ENCODE data around the gene TNPO1. TPM values are rescaled to one million over a fixed set of nuclear protein-coding genes. Genes with fewer than 3 reads are reported as not detected.

Gene TNPO1
- total RNA-seq, 1 experiment from 2014 or later, result 303 TPM

DNA sequence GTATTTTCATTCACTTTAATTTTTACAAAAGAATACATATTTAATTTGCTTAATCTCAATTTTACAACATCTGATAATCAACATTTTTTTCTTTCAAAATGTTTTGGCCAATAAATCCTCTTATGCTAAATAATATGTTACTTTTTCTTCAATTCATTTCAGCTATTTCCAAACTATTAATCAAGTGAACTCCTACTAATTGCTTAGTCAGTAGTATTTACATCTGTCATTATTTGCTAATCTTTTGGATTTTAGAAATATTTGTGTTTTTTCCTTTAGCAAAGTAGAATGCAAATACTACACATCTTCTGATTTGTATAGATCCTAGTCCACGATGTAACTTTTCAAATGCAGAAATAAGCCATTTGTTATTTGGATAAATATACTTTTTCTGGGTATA is 1.6 kb upstream of the TNPO1 start:
- in situ Hi-C loops (cut with HindIII; ENCODE audit: low pct_unique_long_range_greater_than_20kb, low sequenced_read_pairs), result no loop called here
- no peak for DNase-seq (ENCODE audit: low read depth, low spot score)

DNA sequence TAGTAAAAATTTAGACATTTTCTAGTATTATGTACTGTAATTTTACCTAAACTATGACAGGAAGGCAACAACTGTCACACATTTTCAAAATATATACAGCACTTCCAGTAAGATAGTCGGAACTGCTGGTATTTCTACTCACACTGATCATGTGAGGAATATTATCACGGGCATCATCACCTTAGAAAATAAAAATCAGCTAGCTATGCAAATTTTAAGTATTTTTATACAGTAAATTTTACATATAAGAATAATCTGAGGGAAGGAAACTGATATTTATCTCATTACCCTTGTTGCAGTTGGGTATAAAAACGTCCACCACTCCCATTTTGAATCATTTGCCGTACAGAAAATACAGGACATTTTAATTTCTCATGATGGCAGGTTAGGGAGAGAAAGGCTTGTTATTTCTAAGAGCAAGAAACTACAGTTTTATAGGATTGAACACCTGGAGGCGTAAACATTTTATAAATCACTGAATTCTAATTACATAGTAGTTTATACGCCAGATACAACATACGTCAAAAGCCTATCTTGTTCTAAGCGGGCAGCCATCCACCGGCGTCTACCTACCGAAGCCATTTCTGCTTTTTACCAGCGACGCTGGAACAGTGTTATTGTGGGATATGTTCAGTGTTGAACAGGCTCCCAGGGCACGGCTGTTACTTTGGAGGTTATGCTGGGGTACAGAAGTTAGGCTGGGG is 729 bp upstream of the TNPO1 start:
- peak; percentile 9 for DNase-seq (ENCODE audit: low read depth, low spot score)
- in situ Hi-C loops (cut with HindIII; ENCODE audit: low pct_unique_long_range_greater_than_20kb, low sequenced_read_pairs), result no loop called here

DNA sequence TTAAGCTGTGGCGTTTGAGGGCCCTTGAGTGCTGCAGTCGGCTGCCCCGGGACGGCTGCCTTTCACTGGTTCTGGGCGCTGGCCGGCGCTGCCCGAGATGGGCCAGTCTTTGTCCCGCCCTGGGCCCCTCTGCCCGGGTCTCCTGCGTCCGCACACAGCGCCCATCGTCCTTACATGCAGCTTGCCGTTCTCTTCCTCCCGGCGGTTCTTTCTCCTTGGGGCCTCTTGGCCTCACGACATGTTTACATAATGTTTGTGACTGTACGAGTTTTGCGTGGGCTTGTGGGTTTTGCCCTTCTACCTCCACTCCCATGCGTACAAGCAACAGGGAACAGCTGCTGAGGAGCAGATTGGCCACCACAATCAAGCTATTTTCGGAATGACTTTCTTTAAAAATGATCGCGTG is 618 bp downstream of the TNPO1 start:
- peak; percentile 40 for DNase-seq (ENCODE audit: low read depth, low spot score)
- in situ Hi-C loops (cut with HindIII; ENCODE audit: low pct_unique_long_range_greater_than_20kb, low sequenced_read_pairs), result no loop called here

DNA sequence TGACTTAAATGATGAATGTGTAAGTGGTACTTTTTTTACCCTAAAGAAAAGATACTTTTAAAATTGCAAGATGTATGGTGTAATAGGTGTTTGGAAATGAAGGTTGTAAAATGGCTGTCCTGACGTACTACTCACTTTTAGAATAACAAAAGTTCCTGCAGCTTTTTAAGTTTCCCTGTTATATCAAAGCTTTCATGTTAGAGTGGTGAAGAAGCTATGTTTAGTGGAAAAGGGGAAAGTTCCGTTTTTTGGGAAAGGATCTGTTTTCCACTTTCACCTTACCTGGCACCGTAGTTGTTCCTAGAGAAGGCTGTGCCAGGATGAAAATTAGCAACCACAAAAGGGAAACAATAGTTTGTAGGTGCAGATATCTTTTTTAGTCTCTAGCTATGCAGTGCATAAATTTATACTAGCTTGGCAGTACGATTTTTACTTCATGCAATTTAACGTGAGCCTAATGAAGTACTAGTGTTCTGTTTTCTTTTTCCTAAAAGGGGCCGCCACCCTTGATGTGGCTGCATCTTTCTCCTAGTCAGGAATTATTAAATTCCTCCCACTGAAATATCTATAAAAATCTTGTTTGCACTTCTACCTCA is 1.3 kb downstream of the TNPO1 start:
- DNase-seq (ENCODE audit: low read depth, low spot score), result no peak
- in situ Hi-C loops (cut with HindIII; ENCODE audit: low pct_unique_long_range_greater_than_20kb, low sequenced_read_pairs), result no loop called here

DNA sequence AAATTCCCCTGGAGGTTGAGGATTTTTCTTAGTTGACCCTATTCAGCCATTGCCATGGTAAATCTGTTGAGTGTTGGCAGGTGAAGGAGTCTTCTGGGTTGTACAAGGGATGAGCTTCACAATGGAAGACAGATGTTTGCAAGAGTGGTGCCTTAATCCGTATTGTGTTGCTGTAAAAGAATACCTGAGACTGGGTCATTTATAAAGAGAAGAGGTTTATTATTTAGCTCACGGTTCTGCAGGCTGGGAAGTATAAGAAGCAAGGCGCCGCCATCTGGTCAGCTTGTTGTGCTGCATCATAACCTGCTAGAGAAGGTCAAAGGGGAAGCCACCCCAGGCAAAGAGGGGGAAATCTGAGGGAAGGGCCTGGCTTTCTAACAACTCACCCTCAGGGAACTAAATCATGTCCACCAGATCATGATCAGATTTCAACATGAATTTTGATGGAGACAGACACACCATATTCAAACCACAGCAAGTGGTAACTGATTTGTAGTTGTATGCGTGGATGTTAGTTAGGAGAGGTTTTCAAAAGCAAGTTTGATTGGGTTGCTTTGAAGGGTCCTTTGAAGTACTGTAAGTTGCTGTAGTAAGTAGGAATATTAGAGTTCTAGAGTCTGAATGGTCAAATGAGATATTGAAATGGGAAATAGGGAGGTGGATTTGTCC is 2.5 kb downstream of the TNPO1 start:
- in situ Hi-C loops (cut with HindIII; ENCODE audit: low pct_unique_long_range_greater_than_20kb, low sequenced_read_pairs), result no loop called here
- DNase-seq (ENCODE audit: low read depth, low spot score), result peak; percentile 81

DNA sequence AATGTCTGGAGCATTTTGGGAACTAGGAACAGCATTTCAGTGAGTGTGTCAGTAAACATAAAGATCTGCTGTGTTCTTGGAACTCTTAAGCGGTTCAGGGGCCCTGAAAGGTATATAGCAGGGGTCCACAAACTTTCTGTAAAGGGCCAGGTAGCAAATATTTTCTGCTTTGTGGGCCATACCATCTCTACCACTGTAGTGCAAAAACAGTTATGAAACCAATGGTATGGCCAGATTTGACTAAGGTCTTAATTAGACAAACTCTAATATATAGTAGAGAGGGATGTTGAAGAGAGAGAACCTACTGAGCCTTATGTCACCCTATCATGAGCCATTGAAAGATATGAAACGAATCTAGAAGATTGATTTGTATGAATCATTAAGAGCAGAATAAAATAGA is 5.3 kb downstream of the TNPO1 start:
- peak; percentile 25 for DNase-seq (ENCODE audit: low read depth, low spot score)
- in situ Hi-C loops (cut with HindIII; ENCODE audit: low pct_unique_long_range_greater_than_20kb, low sequenced_read_pairs), result no loop called here

DNA sequence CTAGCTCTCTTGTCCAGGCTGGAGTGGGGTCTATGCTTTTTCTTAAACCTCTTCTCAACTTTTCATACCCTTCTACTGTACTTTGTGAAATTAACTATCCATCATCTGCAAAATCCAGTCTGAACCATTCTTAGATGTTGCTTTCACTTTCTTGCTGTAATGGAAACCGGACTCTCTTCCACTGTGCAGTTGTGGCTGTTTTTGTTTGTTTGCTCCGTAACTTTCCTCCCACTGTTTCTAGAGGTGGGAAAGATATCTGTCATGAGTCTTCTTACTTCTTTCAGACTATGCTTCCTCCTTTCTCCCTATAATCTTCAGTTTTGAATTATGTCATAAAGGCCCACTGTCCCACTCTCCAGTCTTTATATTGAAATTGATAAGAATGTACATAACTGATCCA is 6.5 kb downstream of the TNPO1 start:
- DNase-seq (ENCODE audit: low read depth, low spot score), result peak; percentile 12
- in situ Hi-C loops (cut with HindIII; ENCODE audit: low pct_unique_long_range_greater_than_20kb, low sequenced_read_pairs), result no loop called here

DNA sequence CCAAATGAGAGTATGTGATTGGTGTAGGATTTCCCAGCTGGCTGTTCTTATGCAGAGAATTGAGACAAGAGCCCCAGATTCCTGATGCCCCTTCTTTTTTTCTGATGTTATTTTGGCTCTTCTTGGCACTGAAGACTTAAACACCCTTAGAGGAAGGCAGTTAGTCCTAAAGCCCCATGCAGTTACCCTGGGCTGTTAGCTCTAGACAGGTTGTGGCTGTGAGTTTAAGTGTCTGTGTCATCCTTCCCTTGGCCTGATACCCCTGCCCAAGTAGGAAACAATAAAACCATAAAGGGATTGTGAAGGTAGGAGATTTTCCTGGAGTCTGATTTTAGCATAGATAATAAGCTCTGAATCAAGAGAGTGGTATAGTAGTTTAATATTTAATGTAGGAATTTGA is 13.2 kb downstream of the TNPO1 start:
- DNase-seq (ENCODE audit: low read depth, low spot score), result no peak
- in situ Hi-C loops (cut with HindIII; ENCODE audit: low pct_unique_long_range_greater_than_20kb, low sequenced_read_pairs), result no loop called here

DNA sequence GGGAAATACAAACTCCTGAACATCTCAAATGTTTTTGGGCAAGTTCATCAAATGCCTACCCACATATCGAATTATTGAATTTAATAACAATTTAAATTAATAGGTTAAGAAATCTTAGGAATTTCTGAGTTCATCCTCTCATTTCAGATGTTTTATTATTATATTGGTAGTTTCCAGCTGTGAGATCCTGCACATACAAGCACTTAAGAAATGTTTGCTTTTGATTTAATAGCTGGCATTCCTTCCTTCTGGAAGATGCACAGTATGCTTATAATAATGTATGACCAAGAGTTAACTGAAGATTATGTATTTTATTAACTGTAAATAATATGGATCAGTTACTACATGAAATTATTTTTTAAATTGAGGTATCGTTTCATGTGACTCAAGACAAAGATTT is 13.9 kb downstream of the TNPO1 start:
- in situ Hi-C loops (cut with HindIII; ENCODE audit: low pct_unique_long_range_greater_than_20kb, low sequenced_read_pairs), result no loop called here

DNA sequence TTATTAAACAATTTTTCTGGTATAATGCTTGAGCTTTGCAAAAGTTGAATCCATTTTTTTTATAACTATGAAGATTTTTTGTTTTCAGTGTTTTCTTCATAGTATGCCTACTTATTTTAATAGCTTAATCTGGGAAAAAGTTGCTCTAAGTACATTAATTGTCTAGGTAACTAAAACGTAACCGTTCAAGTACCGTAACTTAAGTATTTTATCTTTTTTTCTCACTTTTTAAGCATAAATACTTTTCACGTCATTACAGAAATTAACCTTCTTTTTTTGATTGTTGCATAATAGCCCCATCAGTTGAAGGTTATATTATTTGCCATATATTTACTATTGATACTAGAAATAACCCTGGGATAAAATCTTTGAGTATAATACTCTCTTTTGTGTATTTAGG is 15.2 kb downstream of the TNPO1 start:
- no peak for DNase-seq (ENCODE audit: low read depth, low spot score)
- in situ Hi-C loops (cut with HindIII; ENCODE audit: low pct_unique_long_range_greater_than_20kb, low sequenced_read_pairs), result no loop called here

More for the DNA sequence above, 13.9 kb downstream of the TNPO1 start:
- DNase-seq (ENCODE audit: low read depth, low spot score), result no peak

DNA sequence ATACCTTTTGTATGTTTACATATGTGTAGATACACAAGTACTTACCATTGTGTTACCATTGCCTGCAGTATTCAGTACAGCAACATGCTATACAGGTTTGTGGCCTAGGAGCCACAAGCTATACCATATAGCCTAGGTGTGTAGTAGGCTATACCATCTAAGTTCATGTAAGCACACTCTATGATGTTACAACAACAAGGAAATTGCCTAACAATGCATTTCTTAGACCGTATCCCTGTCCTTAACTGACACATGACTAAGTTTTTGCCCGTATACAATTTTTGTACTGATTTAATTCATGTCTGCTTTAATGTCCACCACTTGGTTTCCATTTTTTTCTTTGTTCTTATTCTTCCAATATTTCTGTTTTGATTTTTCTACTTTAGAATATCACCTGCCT is 18.5 kb downstream of the TNPO1 start:
- no peak for DNase-seq (ENCODE audit: low read depth, low spot score)
- in situ Hi-C loops (cut with HindIII; ENCODE audit: low pct_unique_long_range_greater_than_20kb, low sequenced_read_pairs), result no loop called here

DNA sequence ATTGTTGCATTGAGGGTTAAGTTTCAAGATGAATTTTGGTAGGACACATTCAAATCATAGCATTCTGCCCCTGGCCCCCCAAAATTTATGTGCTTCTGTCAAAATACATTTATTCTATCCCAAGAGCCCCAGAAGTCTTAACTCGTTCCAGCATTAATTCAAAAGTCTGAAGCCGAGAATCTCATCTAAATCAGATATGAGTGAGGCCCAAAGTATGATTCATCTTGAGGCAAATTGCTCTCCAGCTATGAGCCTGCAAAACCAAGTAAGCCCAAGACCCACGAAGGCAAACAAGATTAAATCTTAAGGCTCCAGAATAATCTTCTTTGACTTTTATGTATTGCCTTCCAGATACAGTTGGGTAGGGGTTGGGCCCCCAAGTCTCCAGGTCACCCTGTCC is 19.2 kb downstream of the TNPO1 start:
- DNase-seq (ENCODE audit: low read depth, low spot score), result no peak
- in situ Hi-C loops (cut with HindIII; ENCODE audit: low pct_unique_long_range_greater_than_20kb, low sequenced_read_pairs), result no loop called here

DNA sequence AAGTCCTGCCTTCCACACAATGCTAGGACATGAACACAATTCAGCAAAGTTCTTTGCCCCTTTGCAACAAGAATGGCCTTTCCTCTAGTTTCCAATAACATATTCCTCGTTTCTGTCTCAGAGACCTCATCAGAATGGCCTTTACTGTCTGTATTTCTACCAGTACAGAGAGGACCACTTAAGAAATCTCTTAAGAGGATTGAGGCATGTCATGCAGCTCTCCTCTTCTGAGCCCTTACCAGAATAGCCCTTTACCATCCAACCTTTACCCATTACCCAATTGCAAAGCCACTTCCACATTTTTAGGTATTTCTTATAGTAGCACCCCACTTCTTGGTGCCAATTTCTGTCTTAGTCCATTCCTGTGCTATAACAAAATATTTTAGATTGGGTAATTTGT is 20.3 kb downstream of the TNPO1 start:
- in situ Hi-C loops (cut with HindIII; ENCODE audit: low pct_unique_long_range_greater_than_20kb, low sequenced_read_pairs), result no loop called here
- DNase-seq (ENCODE audit: low read depth, low spot score), result no peak

DNA sequence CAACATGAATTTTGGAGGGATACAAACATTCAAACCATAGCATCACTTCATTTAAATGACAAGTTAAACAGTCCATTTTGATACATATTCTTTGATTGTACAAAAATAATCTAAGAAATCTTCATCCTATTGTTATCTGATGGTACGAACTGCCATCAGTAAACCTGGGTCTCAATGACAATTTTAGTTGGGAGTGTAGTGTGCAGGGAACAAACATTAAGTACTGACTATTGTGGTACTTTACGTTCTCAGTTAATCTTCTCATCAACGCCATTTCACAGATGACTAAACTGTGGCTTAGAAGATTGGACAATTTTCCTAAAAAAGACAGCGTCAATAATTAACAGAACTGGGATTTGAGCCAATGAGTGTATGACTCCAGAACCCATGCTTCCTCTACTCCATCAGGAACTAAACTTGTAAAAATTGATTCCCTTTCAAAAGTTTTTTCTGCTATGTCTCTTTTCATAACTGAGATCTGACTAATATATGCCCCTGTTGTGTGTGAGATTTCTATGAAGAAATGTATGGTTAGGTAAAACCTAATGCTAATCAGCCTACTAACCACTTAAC is 21.1 kb downstream of the TNPO1 start:
- no peak for DNase-seq (ENCODE audit: low read depth, low spot score)
- in situ Hi-C loops (cut with HindIII; ENCODE audit: low pct_unique_long_range_greater_than_20kb, low sequenced_read_pairs), result no loop called here

DNA sequence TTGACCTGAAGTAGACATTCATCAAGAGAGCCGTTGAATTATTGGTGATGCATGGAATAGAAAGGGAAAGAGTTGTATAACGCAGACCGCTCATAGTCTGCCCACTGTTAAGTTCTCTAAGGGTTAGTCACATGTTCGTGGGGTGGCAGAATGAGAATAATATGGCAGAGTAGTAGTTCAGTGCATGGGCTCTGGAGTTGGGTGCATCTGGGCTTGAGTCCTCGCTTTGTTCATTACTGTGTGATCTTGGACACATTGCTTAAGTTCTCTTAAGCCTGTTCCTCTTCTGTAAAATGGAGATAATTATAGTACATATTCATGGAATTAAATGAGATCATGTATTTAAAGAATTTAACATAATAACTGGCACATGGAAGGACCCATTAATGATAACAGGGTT is 23.6 kb downstream of the TNPO1 start:
- in situ Hi-C loops (cut with HindIII; ENCODE audit: low pct_unique_long_range_greater_than_20kb, low sequenced_read_pairs), result no loop called here
- no peak for DNase-seq (ENCODE audit: low read depth, low spot score)

DNA sequence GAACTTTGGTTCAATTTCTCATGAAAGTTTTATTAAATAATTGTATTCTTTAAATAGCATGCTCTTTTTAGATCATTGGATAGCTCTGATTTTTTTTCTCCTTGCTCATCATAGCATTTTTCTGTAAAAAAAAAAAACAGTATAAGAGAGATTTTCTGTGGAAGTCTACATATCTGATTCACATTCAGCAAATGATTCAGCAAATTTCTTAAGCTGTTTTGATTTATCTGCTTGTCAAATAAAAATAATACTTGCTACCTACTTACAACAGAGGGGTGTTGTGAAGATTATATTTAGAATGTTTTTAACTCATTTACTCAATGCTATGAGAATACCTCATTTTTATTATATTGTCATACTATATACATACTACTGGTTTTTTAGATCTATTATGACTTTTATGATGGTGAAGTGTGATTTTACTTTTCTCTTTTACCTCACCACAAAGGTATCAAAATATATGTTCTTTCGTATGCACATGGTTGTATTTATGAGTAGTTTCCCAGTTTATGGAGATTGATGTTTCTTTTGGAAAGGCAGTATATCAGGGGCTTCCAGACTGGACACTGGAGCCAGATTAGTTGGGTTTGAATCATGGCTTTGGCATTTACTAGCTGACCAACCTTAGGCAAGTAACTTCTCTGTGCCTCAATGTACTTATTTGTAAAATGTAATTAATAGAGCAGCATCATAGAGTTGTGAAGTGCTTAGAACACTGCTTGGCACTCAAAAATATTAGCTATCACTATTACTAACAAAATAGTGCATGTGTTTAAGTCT is 25.5 kb downstream of the TNPO1 start:
- no peak for DNase-seq (ENCODE audit: low read depth, low spot score)
- in situ Hi-C loops (cut with HindIII; ENCODE audit: low pct_unique_long_range_greater_than_20kb, low sequenced_read_pairs), result no loop called here

DNA sequence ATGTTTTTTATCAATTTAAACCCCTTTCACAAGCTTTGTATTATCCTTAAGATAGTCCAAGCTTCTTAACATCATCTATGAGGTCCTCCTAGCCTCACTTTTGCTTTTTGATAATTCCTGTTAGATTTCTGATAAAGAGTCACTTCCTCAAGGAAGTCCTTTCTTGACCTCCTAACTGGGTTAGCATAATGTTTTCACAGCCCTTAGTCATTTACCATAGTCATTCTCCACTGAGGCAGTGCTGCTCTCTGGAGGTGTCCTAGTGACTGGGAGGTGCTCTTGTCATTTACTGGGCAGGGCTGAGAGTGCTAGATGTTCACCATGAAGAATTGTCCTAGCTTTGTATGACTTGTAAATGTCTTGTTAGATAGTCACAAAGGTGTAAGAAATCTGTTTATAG is 26.4 kb downstream of the TNPO1 start:
- DNase-seq (ENCODE audit: low read depth, low spot score), result peak; percentile 30
- in situ Hi-C loops (cut with HindIII; ENCODE audit: low pct_unique_long_range_greater_than_20kb, low sequenced_read_pairs), result no loop called here

DNA sequence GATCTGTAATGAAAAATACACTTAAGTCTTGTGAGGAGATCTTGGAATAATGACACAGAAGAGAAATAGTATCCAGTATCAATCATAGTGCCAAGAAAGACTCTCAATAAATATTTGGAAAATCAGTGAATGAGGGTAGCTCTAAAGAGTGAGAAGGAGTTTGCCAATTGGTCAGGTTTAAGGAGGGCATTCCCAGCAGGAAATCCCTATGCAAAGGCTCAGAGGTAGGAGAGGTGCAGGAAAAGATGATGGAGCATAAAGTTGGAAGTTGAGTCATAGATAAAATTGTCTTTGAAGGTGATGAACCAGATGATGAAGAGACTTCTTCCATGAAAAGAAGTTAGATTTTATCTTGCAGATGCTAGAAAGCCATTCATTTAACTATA is 27.8 kb downstream of the TNPO1 start:
- in situ Hi-C loops (cut with HindIII; ENCODE audit: low pct_unique_long_range_greater_than_20kb, low sequenced_read_pairs), result no loop called here
- no peak for DNase-seq (ENCODE audit: low read depth, low spot score)
